ENCODE measurements around the gene PIGS.

PIGS gene

DNA sequence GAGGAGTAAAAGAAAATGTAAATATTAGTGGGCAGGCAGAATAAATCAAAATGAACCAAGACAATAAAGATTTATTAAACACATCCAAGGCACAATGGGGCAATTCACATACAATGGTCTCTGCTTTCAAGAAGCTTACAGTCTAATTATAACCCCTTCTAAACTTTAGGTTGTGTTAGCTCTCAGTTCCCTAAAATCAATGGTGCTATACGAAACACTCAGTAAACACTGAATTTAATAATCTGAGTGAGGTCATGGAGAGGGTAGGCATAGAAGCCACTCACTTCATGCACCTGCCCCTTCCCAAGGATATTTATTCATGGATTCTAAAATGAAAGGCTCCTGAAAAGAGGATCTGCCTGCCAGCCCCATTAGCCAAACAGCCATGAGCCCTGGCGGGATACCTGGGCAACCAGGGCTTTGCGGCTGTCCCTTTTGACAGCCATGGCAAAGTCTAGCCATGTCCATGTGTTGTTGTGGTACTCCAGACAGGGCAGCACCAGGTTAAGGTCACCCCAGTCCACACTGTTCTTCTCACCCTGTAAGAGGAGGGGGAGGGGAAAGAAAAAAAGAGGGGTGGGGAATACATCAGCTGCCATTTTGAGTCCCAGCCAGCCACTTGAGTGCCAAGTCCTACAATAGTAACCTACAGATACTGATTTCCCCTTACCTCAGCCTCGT is 44.1 kb upstream of the PIGS start:
- Histone ChIP-seq H2BK5ac (ENCODE audit: low read depth, low read length, poor library complexity) (no peak overlapping the region), H3K27ac (ENCODE audit: low read depth, low read length) (no peak overlapping the region), H3K9ac (ENCODE audit: low read length) (no peak overlapping the region), H4K8ac (ENCODE audit: low read depth, low read length) (no peak overlapping the region), H3K79me1 (ENCODE audit: low read length) (no peaks in the 10 kb centered on the region), H3K14ac (ENCODE audit: low read length) (no peak overlapping the region), H3K4me2 (ENCODE audit: low read length) (no peak overlapping the region), H2BK120ac (ENCODE audit: insufficient read depth, low read length, poor library complexity) (no peak overlapping the region), H3K9me3 (ENCODE audit: insufficient read depth, low read depth, low read length) (no peaks in the 10 kb centered on the region), H3K36me3 (ENCODE audit: control insufficient read depth in 1 of 2, insufficient read depth in 2 of 2, low read length in 2 of 2) (peaks cover 54 to 73% of the 10 kb centered on the region in 2 experiments), H3K4me1 (ENCODE audit: control insufficient read depth in 1 of 2, insufficient read depth in 2 of 2, low read length in 2 of 2) (no peaks in the 10 kb centered on the region), H3K27me3 (ENCODE audit: insufficient read depth, low read length) (no peaks in the 10 kb centered on the region), H3K4ac (ENCODE audit: low read depth, low read length) (no peak overlapping the region), H2AK5ac (ENCODE audit: low read length) (no peak overlapping the region), H2AFZ (ENCODE audit: insufficient read depth, low read length, poor library complexity) (no peak overlapping the region), H2BK12ac (ENCODE audit: low read length) (no peak overlapping the region), H3K4me3 (ENCODE audit: low read depth, low read length) (no peak overlapping the region), H3K23ac (ENCODE audit: low read length) (no peak overlapping the region), H4K12ac (ENCODE audit: low read depth, low read length) (no peak overlapping the region), H3K18ac (ENCODE audit: low read length) (no peak overlapping the region), H3K79me2 (ENCODE audit: control insufficient read depth, insufficient read depth, low read length, poor library complexity) (no peaks in the 10 kb centered on the region), H4K91ac (ENCODE audit: low read depth, low read length) (no peak overlapping the region)
- no peak for DNase-seq
- no CpG with 5 or more reads among the region's 4 CpGs for WGBS (ENCODE audit: extremely low coverage, insufficient coverage, insufficient read length)

DNA sequence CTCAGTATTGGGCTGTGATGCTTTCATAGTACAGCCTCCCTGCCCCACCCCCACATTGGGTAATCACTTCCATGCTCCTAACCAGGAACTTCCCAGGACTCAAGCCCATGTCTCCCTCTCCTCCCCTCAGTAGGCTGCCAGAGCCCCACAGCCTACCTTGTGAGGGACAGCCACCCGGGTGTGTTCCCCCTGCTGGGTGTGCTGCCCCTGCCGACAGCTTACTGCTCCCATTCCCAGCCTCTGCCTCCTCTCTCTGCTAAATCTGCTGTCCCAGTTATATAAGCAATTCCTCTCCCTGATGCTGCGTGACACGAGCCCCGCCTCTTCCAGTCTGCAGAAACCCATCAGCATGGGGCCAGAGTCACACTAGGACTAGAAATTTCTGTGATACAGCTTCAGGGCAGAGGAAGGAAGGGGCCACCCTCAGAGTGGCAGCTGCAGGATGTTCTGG is 42.6 kb upstream of the PIGS start, which contains the start of gene RSKR:
Gene RSKR, minus strand, starts transcription at position 255 of the 451 bp plus-strand sequence. Its CDS starts 24 bp downstream, at position 231.
- WGBS (ENCODE audit: extremely low coverage, insufficient coverage, insufficient read length): no CpG with 5 or more reads among the region's 5 CpGs
- no peak within 1 kb of the TSS for H2AK5ac ChIP-seq (ENCODE audit: low read length)
- H3K36me3 ChIP-seq (ENCODE audit: control insufficient read depth in 1 of 2, insufficient read depth in 2 of 2, low read length in 2 of 2): peaks cover 47 to 65% of the 10 kb centered on the region in 2 experiments
- no peaks in the 10 kb centered on the region for H3K9me3 ChIP-seq (ENCODE audit: insufficient read depth, low read depth, low read length)
- H2AFZ ChIP-seq (ENCODE audit: insufficient read depth, low read length, poor library complexity): no peak within 1 kb of the TSS
- H4K8ac ChIP-seq (ENCODE audit: low read depth, low read length): no peak within 1 kb of the TSS
- H3K79me1 ChIP-seq (ENCODE audit: low read length): no peaks in the 10 kb centered on the region
- H2BK12ac ChIP-seq (ENCODE audit: low read length): no peak within 1 kb of the TSS
- no peak within 1 kb of the TSS for H3K18ac ChIP-seq (ENCODE audit: low read length)
- H4K12ac ChIP-seq (ENCODE audit: low read depth, low read length): no peak within 1 kb of the TSS
- H3K14ac ChIP-seq (ENCODE audit: low read length): no peak within 1 kb of the TSS
- H3K4me2 ChIP-seq (ENCODE audit: low read length): no peak within 1 kb of the TSS
- no peaks in the 10 kb centered on the region for H3K27me3 ChIP-seq (ENCODE audit: insufficient read depth, low read length)
- no peak within 1 kb of the TSS for H2BK120ac ChIP-seq (ENCODE audit: insufficient read depth, low read length, poor library complexity)
- H3K23ac ChIP-seq (ENCODE audit: low read length): no peak within 1 kb of the TSS
- DNase-seq: no peak
- no peak within 1 kb of the TSS for H3K27ac ChIP-seq (ENCODE audit: low read depth, low read length)
- no peak within 1 kb of the TSS for H3K9ac ChIP-seq (ENCODE audit: low read length)
- no peaks in the 10 kb centered on the region for H3K79me2 ChIP-seq (ENCODE audit: control insufficient read depth, insufficient read depth, low read length, poor library complexity)
- H2BK5ac ChIP-seq (ENCODE audit: low read depth, low read length, poor library complexity): no peak within 1 kb of the TSS
- no peak within 1 kb of the TSS for H4K91ac ChIP-seq (ENCODE audit: low read depth, low read length)
- no peaks in the 10 kb centered on the region for H3K4me1 ChIP-seq (ENCODE audit: control insufficient read depth in 1 of 2, insufficient read depth in 2 of 2, low read length in 2 of 2)
- peak within 1 kb of the TSS; percentile 9 for H3K4me3 ChIP-seq (ENCODE audit: low read depth, low read length)
- H3K4ac ChIP-seq (ENCODE audit: low read depth, low read length): no peak within 1 kb of the TSS

DNA sequence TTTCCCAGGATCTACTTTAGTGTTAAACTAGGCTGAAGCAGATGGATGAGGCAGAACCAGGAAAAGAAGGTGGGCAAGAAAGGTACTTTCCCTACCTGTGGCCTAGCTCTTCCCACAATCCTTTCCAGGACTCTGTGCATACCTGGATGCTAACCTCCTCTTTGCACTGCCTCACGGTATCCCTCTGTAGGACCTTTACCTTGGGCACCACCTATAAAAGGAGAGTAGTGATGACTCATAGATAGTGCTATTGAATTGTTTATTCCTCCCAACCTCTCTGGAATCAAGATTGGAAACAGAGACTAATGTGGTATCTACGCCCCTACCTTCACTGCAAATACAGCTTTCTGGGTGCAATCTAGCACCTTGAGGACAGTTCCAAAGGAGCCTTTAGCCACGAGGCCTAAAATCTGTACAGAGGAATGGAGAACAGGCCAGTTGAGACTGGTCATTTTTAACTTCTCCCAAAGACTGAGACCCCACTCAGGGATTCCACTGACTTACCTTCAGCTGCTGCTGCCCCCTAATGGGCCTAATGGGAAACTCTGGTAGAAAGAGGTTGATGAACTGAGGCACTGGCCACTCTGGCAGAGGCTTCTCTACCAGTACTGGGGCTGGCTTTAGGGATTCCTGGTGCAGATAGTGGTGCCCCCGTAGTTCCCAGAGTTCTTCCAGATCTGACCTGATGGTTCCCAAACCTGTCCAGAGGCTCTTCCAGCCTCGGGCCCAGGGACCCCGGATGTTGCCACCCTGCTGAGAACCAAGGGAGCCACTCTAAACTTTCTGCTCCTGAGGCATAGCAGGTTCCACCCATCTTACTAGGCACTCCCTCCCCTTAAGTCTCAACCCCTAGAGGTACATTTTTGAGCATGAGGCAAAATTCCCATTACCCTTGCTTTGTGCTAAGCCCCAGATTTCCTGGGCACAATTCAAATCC is 41.9 kb upstream of the PIGS start:
- Histone ChIP-seq H3K9ac (ENCODE audit: low read length) (no peak overlapping the region), H3K79me2 (ENCODE audit: control insufficient read depth, insufficient read depth, low read length, poor library complexity) (no peaks in the 10 kb centered on the region), H3K14ac (ENCODE audit: low read length) (no peak overlapping the region), H2BK120ac (ENCODE audit: insufficient read depth, low read length, poor library complexity) (no peak overlapping the region), H2AFZ (ENCODE audit: insufficient read depth, low read length, poor library complexity) (no peak overlapping the region), H3K9me3 (ENCODE audit: insufficient read depth, low read depth, low read length) (no peaks in the 10 kb centered on the region), H3K23ac (ENCODE audit: low read length) (no peak overlapping the region), H3K4me2 (ENCODE audit: low read length) (no peak overlapping the region), H3K4ac (ENCODE audit: low read depth, low read length) (no peak overlapping the region), H3K4me3 (ENCODE audit: low read depth, low read length) (no peak overlapping the region), H2AK5ac (ENCODE audit: low read length) (no peak overlapping the region), H3K4me1 (ENCODE audit: control insufficient read depth in 1 of 2, insufficient read depth in 2 of 2, low read length in 2 of 2) (no peaks in the 10 kb centered on the region), H2BK5ac (ENCODE audit: low read depth, low read length, poor library complexity) (no peak overlapping the region), H4K91ac (ENCODE audit: low read depth, low read length) (no peak overlapping the region), H3K27ac (ENCODE audit: low read depth, low read length) (no peak overlapping the region), H4K12ac (ENCODE audit: low read depth, low read length) (no peak overlapping the region), H3K18ac (ENCODE audit: low read length) (no peak overlapping the region), H4K8ac (ENCODE audit: low read depth, low read length) (no peak overlapping the region), H2BK12ac (ENCODE audit: low read length) (no peak overlapping the region), H3K36me3 (ENCODE audit: control insufficient read depth in 1 of 2, insufficient read depth in 2 of 2, low read length in 2 of 2) (peaks cover 43 to 61% of the 10 kb centered on the region in 2 experiments), H3K79me1 (ENCODE audit: low read length) (no peaks in the 10 kb centered on the region), H3K27me3 (ENCODE audit: insufficient read depth, low read length) (no peaks in the 10 kb centered on the region)
- WGBS (ENCODE audit: extremely low coverage, insufficient coverage, insufficient read length): no CpG with 5 or more reads among the region's 6 CpGs
- DNase-seq: peak in 1 of 2 donors; percentile 61

DNA sequence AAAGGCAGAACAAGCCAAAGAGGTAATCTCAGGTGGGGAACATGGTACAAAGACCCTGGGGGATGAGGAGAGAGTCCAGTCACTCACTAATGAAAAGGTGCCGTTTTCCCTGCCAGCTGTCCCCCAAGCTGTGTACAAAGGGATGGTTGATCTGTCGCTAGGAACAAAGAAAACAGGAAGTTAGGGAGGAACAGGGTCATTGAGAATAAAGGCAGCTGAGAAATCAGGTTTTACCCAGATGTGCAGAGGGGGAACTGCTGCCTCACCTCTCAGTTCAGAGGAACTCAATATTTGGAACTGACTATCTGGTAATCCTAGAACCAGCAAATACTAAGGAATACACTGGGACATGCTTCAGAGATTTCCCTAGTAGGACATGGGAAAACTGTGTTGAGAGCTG is 41.2 kb upstream of the PIGS start:
- Histone ChIP-seq H4K91ac (ENCODE audit: low read depth, low read length) (no peak overlapping the region), H3K79me1 (ENCODE audit: low read length) (no peaks in the 10 kb centered on the region), H3K23ac (ENCODE audit: low read length) (no peak overlapping the region), H3K79me2 (ENCODE audit: control insufficient read depth, insufficient read depth, low read length, poor library complexity) (no peaks in the 10 kb centered on the region), H4K12ac (ENCODE audit: low read depth, low read length) (no peak overlapping the region), H2BK120ac (ENCODE audit: insufficient read depth, low read length, poor library complexity) (no peak overlapping the region), H3K18ac (ENCODE audit: low read length) (no peak overlapping the region), H4K8ac (ENCODE audit: low read depth, low read length) (no peak overlapping the region), H3K14ac (ENCODE audit: low read length) (no peak overlapping the region), H3K4me3 (ENCODE audit: low read depth, low read length) (peak overlapping the region; percentile 7), H3K4me2 (ENCODE audit: low read length) (no peak overlapping the region), H3K9ac (ENCODE audit: low read length) (peak overlapping the region; percentile 8), H3K4me1 (ENCODE audit: control insufficient read depth in 1 of 2, insufficient read depth in 2 of 2, low read length in 2 of 2) (no peaks in the 10 kb centered on the region), H2BK12ac (ENCODE audit: low read length) (no peak overlapping the region), H3K36me3 (ENCODE audit: control insufficient read depth in 1 of 2, insufficient read depth in 2 of 2, low read length in 2 of 2) (peaks cover 36 to 57% of the 10 kb centered on the region in 2 experiments), H2AFZ (ENCODE audit: insufficient read depth, low read length, poor library complexity) (no peak overlapping the region), H3K27me3 (ENCODE audit: insufficient read depth, low read length) (no peaks in the 10 kb centered on the region), H3K9me3 (ENCODE audit: insufficient read depth, low read depth, low read length) (no peaks in the 10 kb centered on the region), H3K4ac (ENCODE audit: low read depth, low read length) (no peak overlapping the region), H2AK5ac (ENCODE audit: low read length) (no peak overlapping the region), H2BK5ac (ENCODE audit: low read depth, low read length, poor library complexity) (no peak overlapping the region), H3K27ac (ENCODE audit: low read depth, low read length) (no peak overlapping the region)
- WGBS (ENCODE audit: extremely low coverage, insufficient coverage, insufficient read length): no CpG with 5 or more reads among the region's 2 CpGs
- DNase-seq: no peak
